ENCODE results near the gene NRCAM.

NRCAM gene

GRCh38 chr7:108372618-108373017 lies 83.6 kb downstream of the NRCAM start:
- TF ChIP-seq GATA3 (IDR thresholded peaks at IDR 0.05; ENCODE audit: low read depth, low read length) = no peak
- no peak for TF ChIP-seq GATA2 (IDR thresholded peaks at IDR 0.05; ENCODE audit: low read depth, low read length)

GRCh38 chr7:108370616-108371015 lies 85.6 kb downstream of the NRCAM start:
- TF ChIP-seq GATA2 (IDR thresholded peaks at IDR 0.05; ENCODE audit: low read depth, low read length) (no peak), GATA3 (IDR thresholded peaks at IDR 0.05; ENCODE audit: low read depth, low read length) (no peak)

- no peak for TF ChIP-seq GATA3 (IDR thresholded peaks at IDR 0.05; ENCODE audit: low read depth, low read length)
- TF ChIP-seq GATA2 (IDR thresholded peaks at IDR 0.05; ENCODE audit: low read depth, low read length) = no peak
These were observed 87.8 kb downstream of the NRCAM start for GRCh38 chr7:108368466-108368865.

GRCh38 chr7:108367946-108368345 lies 88.3 kb downstream of the NRCAM start:
- peak; percentile 33; the same call in 1 of the 2 replicates for TF ChIP-seq GATA2 (IDR thresholded peaks at IDR 0.05; ENCODE audit: low read depth, low read length)
- no peak for TF ChIP-seq GATA3 (IDR thresholded peaks at IDR 0.05; ENCODE audit: low read depth, low read length)

GRCh38 chr7:108367314-108367713 lies 88.9 kb downstream of the NRCAM start:
- no peak for TF ChIP-seq GATA3 (IDR thresholded peaks at IDR 0.05; ENCODE audit: low read depth, low read length)
- TF ChIP-seq GATA2 (IDR thresholded peaks at IDR 0.05; ENCODE audit: low read depth, low read length) = no peak

- no peak for TF ChIP-seq GATA3 (IDR thresholded peaks at IDR 0.05; ENCODE audit: low read depth, low read length)
- TF ChIP-seq GATA2 (IDR thresholded peaks at IDR 0.05; ENCODE audit: low read depth, low read length) = no peak
These were observed 92.6 kb downstream of the NRCAM start for GRCh38 chr7:108363659-108364058.

GRCh38 chr7:108360058-108360800 lies 96.0 kb downstream of the NRCAM start:
- TF ChIP-seq GATA2 (IDR thresholded peaks at IDR 0.05; ENCODE audit: low read depth, low read length) = no peak
- TF ChIP-seq GATA3 (IDR thresholded peaks at IDR 0.05; ENCODE audit: low read depth, low read length) = no peak

- TF ChIP-seq GATA3 (IDR thresholded peaks at IDR 0.05; ENCODE audit: low read depth, low read length) (no peak), GATA2 (IDR thresholded peaks at IDR 0.05; ENCODE audit: low read depth, low read length) (no peak)
These were observed 97.7 kb downstream of the NRCAM start for GRCh38 chr7:108358553-108358952.

- no peak for TF ChIP-seq GATA3 (IDR thresholded peaks at IDR 0.05; ENCODE audit: low read depth, low read length)
- TF ChIP-seq GATA2 (IDR thresholded peaks at IDR 0.05; ENCODE audit: low read depth, low read length) = no peak
These were observed 104.5 kb downstream of the NRCAM start for GRCh38 chr7:108351729-108352131.

- TF ChIP-seq GATA2 (IDR thresholded peaks at IDR 0.05; ENCODE audit: low read depth, low read length) (no peak), GATA3 (IDR thresholded peaks at IDR 0.05; ENCODE audit: low read depth, low read length) (no peak)
These were observed 107.3 kb downstream of the NRCAM start for GRCh38 chr7:108348913-108349312.

GRCh38 chr7:108347616-108348015 lies 108.6 kb downstream of the NRCAM start:
- TF ChIP-seq GATA2 (IDR thresholded peaks at IDR 0.05; ENCODE audit: low read depth, low read length) (no peak), GATA3 (IDR thresholded peaks at IDR 0.05; ENCODE audit: low read depth, low read length) (no peak)

- TF ChIP-seq GATA3 (IDR thresholded peaks at IDR 0.05; ENCODE audit: low read depth, low read length) = no peak
- no peak for TF ChIP-seq GATA2 (IDR thresholded peaks at IDR 0.05; ENCODE audit: low read depth, low read length)
These were observed 110.4 kb downstream of the NRCAM start for GRCh38 chr7:108345710-108346336.

- no peak for TF ChIP-seq GATA3 (IDR thresholded peaks at IDR 0.05; ENCODE audit: low read depth, low read length)
- TF ChIP-seq GATA2 (IDR thresholded peaks at IDR 0.05; ENCODE audit: low read depth, low read length) = no peak
These were observed 115.3 kb downstream of the NRCAM start for GRCh38 chr7:108340856-108341411.

- TF ChIP-seq GATA2 (IDR thresholded peaks at IDR 0.05; ENCODE audit: low read depth, low read length) (no peak), GATA3 (IDR thresholded peaks at IDR 0.05; ENCODE audit: low read depth, low read length) (no peak)
These were observed 120.8 kb downstream of the NRCAM start for GRCh38 chr7:108335269-108335918.
